Colon (tissue), 2 donors: ENCODE results near the gene CHST8.

ENCODE experiments used
- FAIRE-seq: peaks from 2 replicates; lab custom pipeline; 2012; peaks lifted over from hg19 to GRCh38; lab: Jason Lieb, UNC
- donor health status: control.
- donor health status: control.

The CHST8 gene

DNA sequence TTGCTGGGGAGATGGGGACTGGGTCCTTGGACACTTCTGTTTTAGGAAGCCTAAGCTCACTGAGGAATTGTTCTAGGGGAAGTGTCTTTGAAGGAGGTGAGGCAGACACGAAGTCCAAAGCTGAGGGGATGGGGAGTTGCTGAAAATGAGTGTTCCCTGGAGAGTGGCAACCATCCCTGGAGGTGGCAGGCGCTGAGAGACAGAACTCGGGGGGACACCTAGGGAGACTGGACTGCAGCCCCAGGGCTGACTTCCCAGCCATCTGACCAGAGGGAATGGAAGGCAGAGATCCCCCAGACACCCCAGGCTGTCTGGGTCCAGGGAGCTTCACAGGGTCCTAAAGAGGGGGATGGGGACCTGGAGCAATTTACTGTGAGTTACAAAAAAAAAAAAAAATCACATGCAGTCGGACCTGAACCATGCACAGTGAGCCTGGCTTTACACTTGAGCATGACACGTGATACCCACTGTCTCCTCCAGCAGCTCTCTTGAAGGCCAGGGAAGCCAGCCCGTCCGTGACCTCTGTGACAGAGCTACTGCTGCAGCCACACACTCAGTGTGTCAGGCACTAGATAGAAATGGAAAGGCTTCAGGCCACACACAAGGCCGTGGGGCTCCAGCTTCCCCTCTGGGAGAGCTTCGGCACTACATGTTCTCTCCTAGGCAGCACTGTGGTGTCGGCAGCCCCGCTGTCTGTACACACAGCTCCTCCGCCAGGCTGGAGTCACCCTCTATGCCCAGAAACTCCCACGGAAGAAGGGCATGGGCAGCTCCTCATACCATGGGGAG is 97.8 kb downstream of the CHST8 start:
- no peak for FAIRE-seq

DNA sequence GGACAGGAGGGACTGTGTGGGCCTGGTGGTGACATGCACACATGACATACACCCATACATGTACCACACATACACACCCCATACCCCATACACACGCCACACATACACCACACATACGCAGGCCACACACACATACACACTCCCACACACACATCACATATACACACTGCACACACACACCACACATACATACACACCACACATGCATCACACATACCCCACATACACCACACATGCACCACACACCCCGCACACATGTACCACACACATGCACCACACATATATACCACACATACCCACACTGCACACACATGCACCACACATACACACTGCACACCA is 98.4 kb downstream of the CHST8 start:
- no peak for FAIRE-seq

DNA sequence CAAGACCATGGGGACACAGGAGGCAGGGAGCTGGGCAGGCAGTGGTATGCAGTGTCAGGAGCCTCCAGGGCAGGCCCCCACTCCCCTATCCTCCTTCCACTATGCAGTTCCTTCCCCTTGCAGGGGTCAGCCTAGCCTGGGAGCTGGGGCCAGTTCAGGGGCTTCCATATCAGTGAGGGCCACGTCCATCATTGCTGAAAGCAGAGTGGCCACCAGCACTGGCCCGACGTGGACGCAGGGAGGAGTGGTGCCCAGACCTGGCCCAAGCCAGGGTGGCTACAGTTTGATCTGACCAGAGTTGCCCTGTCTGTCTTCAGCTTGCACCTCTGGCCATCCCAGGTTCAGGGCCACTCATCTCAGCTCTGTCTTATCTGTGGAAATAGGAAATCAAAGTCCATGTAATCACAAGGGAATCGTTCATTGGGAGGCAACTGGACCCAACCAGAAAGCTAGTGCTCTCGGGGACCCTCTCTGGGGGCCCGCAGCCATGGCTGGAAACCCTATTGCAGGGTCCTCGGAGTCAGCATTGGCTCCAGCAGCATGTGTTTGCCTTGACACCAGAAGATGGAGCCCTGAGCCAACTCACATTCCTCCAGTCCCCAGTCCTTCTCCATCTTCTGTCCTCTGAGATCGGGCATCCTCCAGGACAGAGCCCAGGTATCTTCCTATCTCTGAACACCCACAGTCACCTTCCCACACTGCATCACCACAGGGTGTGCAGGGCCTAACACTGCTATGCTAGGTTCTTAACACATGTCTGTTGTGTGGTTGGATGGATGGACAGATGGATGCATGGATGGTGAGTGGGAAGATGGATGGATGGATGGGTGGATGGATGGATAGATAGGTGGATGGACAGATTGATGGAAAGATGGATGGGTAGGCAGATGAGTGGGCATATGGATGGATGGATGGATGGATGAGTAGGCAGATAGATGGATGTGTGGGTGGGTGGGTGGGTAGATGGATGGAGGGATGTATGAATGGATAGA is 99.2 kb downstream of the CHST8 start:
- no peak for FAIRE-seq

DNA sequence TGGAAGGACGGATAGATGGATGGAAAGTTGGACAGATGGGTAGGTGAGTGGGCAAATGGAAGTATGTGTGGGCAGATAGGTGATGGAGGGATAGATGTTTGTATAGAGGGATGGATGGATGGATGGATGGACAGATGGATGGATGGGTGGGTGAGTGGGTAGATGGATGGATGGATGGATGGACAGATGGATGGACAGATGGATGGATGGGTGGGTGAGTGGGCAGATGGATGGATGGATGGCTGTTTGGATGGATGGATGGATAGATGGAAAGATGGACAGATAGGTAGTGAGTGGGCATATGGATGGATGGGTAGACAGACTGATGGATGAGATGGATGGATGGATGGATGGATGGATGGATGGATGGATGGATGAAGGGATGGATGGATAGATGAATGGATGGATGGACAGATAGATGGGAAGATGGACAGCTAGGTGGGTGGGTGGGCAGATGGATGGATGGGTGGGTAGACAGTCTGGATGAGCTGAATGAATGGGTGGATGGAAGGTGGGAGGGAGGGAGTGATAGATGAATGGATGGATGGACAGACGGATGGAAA is 100.1 kb downstream of the CHST8 start:
- no peak for FAIRE-seq

DNA sequence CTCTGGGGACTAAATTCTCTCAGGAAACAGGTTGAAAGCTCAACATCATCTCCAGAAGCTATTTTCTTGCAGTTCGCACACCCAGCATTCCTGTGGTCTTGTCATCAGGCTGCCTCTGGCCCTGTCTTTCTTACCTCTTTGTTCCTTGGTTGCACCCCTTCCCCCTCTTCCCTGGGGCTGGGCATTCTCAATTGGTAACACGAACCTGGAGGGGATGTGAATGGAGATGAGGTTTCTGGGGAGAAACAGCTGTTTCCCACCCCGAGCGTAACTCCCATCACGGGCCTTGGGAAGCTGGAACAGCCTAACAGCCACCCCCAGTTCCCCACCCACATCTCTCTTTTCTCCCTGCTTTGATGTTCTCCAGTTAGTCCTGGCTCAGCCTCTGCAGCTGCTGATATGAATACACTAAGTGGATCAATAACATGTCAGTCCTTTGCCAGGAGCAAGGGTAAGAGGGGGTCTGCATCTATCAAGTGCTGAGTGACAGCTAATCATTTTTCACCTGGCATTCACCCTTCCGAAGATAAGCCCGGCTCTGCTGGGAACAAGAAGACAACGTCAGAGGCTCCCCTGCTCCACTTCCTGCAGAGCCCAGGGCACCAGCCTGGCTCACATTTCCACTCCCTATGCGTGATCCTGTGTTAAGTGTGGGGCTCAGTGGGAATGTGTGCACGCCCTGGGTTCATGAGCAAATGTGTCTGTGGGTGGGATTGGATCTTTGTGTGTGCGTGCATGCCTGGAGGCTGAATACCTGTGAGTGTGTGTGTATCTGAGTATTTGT is 100.9 kb downstream of the CHST8 start:
- FAIRE-seq, result no peak

DNA sequence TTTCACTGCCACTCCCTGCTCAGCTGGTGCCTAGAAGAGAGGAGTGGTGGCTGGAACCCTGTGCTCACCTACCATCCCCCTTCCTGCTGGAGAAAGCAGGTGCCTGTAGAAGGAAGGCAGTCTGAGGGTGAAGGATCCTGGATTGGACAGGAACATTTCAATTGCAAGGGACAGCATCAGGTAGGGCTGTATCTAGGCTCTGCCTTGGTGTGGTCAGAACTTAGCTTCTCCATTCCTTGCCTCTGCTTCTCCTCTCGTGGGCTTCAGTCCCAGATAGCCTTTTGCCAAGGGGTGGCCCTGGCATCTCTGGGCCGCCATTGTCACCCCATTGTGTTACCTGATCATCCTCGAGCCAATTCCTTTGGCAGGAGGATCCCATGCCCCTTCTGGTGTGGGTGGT is 101.8 kb downstream of the CHST8 start:
- no peak for FAIRE-seq

DNA sequence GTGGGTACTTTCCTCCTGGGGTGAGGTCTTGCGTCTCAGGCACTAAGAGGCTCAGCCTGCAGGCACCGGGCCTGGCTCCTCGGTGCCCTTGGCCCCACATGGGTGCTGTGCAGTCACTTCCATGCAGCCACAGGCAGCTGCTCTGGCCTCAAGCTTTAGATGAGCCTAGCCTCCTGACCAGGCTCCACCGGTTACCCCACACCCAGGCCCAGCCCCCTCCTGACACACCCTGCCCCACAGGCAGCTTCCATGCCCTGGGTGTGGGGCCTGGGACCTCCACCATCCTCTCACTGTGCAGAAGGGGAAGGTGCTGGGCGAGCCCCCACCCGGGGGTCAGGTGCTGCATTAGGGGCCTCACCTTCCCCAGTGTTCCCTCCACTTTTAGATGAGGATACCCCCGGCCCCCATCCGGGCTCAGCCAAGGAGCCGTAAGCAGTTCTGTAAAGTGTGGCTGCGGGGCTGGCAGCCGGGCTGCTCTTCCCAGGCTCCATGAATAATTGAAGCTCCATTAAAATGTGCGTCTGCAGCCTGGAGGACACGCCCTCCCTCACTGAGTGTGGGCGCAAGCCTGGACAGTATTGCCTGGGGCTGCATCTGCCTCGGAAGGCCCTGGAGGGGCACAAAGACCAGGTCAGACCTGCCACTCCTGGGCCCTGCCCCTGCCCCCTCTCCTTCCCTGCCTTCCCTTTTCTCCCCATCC is 102.4 kb downstream of the CHST8 start:
- no peak for FAIRE-seq

DNA sequence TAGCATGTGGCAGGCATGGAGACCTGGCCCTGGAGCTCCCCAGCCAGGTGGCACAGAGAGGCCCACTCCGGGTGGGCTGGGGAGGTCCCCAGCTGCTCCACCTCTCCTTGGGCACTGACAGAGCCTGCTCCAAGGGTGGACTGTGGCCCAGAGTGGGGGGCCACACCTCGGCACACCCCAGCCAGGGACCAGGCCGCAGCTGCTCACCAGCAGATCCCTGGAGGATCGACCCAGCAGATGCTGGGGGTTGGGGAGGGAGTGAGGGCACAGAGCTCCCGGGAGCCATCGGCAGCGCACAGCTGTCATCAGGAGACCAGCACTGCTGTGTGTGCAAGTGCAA is 102.9 kb downstream of the CHST8 start:
- no peak for FAIRE-seq

DNA sequence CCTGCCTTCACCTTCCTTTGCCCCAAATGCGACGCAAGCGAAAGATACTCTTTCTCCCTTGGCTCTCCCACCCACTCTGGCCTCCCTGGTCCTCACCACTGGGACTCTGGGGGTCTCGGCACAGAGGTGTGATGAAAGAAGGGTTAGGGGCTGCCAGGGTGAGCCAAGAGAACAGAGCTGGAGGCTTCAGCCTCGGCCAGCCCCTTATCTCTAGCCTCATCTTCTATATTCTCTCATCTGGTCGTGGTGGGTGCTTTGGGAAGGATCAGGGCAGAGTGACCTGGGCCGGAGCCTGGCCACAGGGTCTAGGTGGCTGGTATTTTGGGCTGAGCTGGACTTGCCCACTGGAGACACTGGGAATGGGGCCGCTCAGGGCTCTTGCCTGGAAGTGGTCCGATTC is 103.8 kb downstream of the CHST8 start:
- no peak for FAIRE-seq

DNA sequence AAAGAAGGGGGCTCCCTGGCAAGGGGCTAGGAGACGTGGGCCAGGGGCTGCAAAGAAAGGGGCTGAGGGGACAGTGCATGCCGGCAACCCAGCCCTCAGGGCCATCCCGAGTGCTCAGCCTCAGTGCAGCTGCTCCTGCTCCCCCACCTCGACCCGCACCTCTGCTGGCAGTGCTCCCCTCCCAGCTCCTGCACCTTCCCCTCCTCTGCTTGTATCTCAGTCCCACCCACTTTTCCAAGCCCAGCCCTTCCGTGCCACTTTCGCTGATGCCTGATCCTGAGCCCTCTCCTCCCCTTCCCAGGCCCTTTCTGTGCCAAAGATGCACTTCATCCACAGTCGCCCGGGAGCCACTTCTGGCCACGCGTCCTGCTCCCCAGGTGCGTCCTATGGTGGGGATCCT is 105.0 kb downstream of the CHST8 start:
- FAIRE-seq, result no peak

DNA sequence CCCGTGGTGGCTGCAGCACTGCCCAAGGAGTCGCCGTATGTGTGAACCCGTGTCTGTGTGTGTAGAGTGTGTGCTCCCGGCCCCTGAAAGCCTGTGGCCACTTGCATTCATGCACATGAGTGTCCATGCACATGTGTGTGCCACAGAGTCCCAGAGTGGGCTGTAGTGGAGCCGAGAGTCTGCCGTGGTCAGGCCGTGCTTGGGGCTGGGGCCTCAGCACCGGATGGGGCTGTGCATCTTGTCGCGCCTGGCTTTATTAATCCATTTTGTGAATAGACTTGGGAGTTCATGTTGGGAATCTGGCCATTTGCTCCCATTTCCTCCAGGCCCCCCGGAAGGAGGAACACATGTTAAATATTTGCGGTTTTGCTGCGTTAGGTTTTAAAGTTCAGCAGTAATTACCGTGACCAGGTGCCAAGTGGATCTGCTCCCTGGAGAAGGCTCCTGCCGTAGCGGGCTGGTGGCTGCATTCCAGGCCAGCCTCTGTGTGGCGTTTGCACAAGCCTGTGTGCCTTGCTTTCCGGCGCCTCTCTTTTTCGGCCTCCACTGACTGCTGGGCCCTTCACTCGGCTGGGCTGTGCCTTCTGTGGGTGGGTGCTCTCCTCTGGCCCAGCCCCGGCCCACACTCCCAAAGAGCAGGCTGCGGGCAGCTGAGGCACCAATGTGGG is 105.7 kb downstream of the CHST8 start:
- no peak for FAIRE-seq

DNA sequence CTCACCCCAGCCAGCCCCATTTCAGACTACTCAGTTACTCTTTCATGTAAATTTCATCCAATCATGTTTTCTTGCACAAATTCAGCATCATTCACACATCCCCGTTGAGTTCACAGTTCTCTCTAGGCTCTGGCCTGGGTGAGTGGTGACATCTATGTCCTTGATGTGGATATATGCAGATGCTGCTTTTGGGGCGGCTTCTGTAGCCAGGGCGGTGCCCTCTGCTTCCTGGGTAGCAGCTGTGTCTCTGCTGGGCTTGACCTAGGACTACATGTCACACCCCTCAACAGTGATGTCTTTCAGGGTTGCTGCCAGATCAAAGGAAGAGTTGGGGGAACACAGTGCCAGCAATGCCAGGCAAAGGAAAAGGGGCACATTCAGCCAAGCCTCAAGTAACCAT is 106.4 kb downstream of the CHST8 start:
- no peak for FAIRE-seq

DNA sequence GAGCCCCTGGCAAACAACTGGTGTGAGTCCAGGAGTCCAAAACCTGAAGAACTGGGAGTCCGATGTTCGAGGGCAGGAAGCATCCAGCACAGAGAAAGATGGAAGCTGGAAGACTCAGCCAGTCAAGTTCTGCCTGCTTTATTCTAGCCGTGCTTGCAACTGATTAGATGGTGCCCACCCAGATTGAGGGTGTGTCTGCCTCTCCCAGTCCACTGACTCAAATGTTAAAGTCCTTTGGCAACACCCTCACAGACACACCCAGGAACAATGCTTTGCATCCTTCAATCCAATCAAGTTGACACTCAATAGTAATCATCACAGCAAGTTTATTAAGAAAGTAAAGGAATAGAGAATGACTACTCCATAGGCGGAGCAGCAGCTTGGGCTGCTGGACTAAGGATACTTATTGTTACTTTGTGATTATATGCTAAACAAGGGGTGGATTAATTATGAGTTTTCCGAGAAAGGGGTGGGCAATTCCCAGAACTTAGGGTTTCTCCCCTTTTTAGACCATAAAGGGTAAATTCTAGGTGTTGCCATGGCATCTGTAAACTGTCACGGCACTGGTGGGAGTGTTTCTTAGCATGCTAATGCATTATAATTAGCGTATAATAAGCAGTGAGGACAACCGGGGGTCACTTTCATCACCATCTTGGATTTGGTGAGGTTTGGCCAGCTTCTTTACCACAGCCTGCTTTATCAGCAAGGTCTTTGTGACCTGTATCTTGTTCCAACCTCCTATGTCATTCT is 109.3 kb downstream of the CHST8 start:
- FAIRE-seq, result no peak

DNA sequence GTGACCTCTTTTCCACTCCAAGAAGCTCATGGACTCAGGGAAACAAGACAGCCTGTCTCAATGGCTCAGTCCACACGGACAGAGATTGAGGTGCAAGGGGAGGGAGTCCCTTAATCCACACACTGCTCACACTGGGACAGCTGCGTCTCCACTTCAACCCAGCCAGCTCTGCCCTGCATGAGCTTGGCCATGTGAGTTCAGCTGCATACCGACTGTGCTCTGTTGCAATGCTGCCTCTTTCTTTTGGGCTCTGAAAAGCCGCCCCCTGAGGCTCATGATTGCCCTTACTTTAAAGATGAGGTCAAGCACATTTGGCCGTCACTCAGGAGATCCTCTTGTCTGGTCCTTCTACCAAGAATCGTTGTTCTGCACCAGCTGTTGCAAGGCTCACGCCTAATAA is 110.1 kb downstream of the CHST8 start:
- no peak for FAIRE-seq

DNA sequence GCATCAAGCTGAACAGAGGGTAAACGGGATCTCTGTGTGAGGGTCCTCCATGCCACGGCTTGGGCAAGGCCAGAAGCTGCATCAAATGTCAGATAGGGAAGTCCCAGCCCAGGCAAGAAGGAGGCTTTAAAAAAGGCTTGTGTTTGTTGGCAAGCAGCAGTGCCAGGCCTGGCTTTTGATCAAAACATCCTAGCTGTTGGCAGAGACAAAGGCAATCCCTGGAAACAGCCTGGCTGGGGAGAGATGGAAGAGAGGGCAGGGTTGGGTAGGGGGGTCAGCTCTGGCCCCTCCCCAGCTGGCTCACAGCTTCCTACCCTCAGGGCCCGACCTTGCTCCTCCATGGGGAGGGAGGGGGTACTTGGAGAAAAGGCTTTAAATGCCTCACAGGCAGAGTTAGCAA is 113.2 kb downstream of the CHST8 start:
- no peak for FAIRE-seq

DNA sequence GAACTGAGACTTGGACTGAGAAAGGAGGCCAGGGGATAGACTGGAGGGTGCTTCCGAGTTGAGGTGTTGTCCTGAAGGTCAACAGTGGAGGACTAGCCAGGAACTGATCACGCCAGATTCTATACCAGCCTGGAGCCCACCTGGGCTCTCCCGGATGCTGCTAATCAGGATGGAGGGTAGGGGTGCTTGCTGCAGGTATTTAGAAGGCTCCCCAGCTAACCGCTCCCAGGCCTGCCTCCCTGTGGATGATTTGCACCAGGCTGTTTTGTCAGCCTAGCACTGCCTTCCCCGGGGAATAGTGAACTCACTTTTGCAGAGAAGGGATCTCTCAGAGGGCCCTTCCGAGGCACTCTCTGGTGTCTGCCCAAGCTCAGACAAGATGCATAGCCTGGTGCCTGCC is 114.4 kb downstream of the CHST8 start:
- no peak for FAIRE-seq

DNA sequence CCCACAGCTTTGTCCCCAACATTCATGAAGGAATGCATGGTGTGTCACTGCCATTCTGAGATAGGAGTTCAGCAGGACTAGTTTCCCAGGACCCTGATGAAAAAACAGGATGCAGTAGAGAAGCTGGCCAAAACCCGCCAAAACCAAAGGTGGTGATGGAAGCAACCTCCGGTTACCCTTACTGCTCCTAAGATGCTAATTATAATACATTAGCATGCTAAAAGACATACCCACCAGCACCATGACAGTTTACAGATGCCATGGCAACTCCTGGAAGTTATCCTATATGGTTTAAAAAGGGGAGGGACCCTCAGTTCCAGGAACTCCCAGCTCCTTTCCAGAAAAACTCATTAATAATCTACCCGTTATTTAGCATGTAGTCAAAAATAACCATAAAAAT is 115.0 kb downstream of the CHST8 start:
- FAIRE-seq, result no peak

DNA sequence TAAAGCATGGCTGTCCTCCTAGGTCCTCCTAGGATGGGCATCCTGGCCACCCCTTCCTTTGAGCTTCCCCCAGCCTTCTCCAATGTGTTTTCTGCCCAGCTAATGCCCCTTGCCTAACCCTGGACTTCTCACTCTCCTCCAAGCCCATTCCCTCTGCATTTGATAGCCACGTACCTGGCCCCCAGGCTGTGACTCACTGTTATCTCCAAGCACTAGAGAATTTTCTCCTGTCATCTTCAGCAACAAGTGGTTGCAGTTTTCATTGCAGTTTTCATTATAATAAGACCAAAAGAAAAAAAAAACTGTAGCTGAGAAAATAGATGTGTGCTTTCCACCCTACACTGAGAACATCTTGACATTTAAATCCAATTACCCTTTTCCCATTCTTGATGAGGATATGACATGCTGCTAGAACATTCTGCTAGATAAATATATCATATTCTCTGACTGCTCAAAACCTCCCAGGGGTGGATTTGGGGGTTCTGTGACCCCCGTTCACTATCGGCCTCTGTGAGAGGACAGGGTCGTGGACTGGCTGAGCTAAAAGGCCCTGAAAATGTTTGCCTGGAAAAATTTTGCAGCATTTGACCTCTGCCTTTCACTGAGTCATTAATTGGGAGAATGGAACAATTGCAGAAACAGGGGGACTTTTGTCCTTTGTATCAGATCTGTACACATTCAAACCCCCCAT is 116.1 kb downstream of the CHST8 start:
- FAIRE-seq, result no peak

DNA sequence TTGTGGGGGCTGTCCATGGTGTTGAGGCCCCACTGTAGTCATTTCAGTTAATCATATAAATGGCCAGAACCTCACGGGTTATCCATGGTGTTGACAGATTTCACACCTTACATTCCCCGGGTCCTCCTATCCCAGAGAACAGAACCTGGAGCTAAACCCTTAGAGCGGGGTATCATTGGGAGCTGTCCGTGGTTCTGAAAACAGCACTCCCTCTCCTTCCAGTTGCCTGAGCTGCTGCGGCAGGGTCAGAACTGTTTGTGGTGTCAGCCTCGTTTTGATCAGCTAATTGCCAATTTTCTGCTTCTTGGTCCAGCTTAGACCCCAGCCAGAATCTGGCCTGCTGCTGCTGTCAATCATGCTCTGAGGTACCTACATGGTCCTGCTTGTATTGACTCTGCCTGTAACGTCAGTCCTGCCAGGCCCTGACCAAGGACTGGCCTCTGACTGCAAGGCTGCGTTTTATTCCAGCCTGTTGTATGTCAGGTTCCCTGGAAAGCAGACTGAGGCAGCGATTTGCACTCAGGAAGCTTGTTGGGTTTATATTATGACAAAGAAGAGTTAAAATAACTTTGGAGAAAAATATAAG is 119.2 kb downstream of the CHST8 start:
- FAIRE-seq, result no peak

DNA sequence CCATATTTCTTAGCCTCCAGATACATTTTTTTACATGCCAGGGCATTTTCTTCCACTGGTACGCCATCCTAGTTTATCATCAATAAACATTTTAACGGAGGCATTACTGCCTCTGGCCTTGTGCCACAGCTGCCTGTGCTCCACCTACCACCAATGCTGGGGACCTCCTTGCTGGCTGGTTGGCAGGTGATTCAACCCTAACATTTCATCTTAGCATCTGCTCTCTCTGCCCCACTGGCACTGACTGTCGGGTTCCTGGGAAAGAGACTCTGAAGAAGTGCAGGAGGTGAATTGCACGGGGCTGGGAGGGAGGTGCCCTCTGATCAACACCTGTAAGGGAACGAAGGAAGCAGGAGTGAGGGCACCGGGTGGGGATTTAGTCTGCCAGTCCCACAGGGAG is 123.5 kb downstream of the CHST8 start:
- no peak for FAIRE-seq
